Liver (tissue), 9 donors: Measurements from ENCODE around the gene GRIA3. TPM values are rescaled to one million over a fixed set of nuclear protein-coding genes. Genes with fewer than 3 reads are reported as not detected.

ENCODE experiments used
- DNase-seq: peaks from one replicate; pipeline ENCODE4 v3.0.0-alpha.2; 2017; ENCODE audit warnings: low spot score
- H3K27ac ChIP-seq, 2 donors: one replicate each; pipeline ENCODE4 v1.7.0; 2013; ENCODE audit warnings: inconsistent platforms in 2 of 2, low read length in 2 of 2, control low read depth in 1 of 2, low read depth in 1 of 2, mild to moderate bottlenecking in 1 of 2
- H3K27me3 ChIP-seq, 4 donors: one replicate each; pipeline versions ENCODE4 v1.6.1 to v1.7.0; 2013; ENCODE audit warnings: low read length in 3 of 4, inconsistent platforms in 1 of 4, mild to moderate bottlenecking in 1 of 4, moderate library complexity in 1 of 4; ENCODE audit not compliant: control insufficient read depth in 4 of 4, insufficient read depth in 4 of 4
- H3K36me3 ChIP-seq, 4 donors: one replicate each; pipeline versions ENCODE4 v1.6.1 to v1.7.0; 2013; ENCODE audit warnings: low read length in 3 of 4, mild to moderate bottlenecking in 3 of 4, low read depth in 1 of 4, moderate library complexity in 1 of 4; ENCODE audit not compliant: control insufficient read depth in 4 of 4, insufficient read depth in 3 of 4
- H3K4me1 ChIP-seq, 4 donors: one replicate each; pipeline versions ENCODE4 v1.6.1 to v1.7.0; 2013; ENCODE audit warnings: low read length in 3 of 4, mild to moderate bottlenecking in 3 of 4, moderate library complexity in 1 of 4; ENCODE audit not compliant: control insufficient read depth in 4 of 4, insufficient read depth in 4 of 4
- H3K4me3 ChIP-seq, 3 donors: one replicate each; pipeline versions ENCODE4 v1.6.1 to v1.7.0; 2013; ENCODE audit warnings: low read length in 3 of 3, control low read depth in 1 of 3, low read depth in 1 of 3, mild to moderate bottlenecking in 1 of 3
- H3K9ac ChIP-seq, 2 donors: one replicate each; pipeline ENCODE4 v1.7.0; 2013; ENCODE audit warnings: low read length in 2 of 2, mild to moderate bottlenecking in 2 of 2, moderate library complexity in 2 of 2, control low read depth in 1 of 2, low read depth in 1 of 2
- H3K9me3 ChIP-seq, 4 donors: one replicate each; pipeline versions ENCODE4 v1.6.1 to v1.7.0; 2013; ENCODE audit warnings: low read length in 3 of 4; ENCODE audit not compliant: control insufficient read depth in 4 of 4
- EGR1 ChIP-seq, 2 donors: IDR thresholded peaks; 2 replicates each; pipeline ENCODE4 v1.6.1; 2016 to 2018; ENCODE audit warnings: antibody characterized with exemption in 2 of 2, low read depth in 2 of 2
- GABPA ChIP-seq, 2 donors: IDR thresholded peaks in 1 of 2; conservative IDR thresholded peaks in 1 of 2; 2 replicates each; pipeline ENCODE4 v1.6.1; 2016; ENCODE audit warnings: antibody characterized with exemption in 2 of 2, mild to moderate bottlenecking in 1 of 2, moderate library complexity in 1 of 2
- HNF4A ChIP-seq, 2 donors: conservative IDR thresholded peaks; 2 replicates each; pipeline ENCODE4 v1.6.1; 2016; ENCODE audit warnings: antibody characterized with exemption in 2 of 2, mild to moderate bottlenecking in 2 of 2
- HNF4G ChIP-seq: IDR thresholded peaks from 2 replicates; pipeline ENCODE4 v1.6.1; 2016; ENCODE audit warnings: antibody characterized with exemption
- JUND ChIP-seq, 2 donors: IDR thresholded peaks; 2 replicates each; pipeline ENCODE4 v1.6.1; 2016; ENCODE audit warnings: antibody characterized with exemption in 2 of 2
- NR2F2 ChIP-seq: IDR thresholded peaks from 2 replicates; pipeline ENCODE4 v1.6.1; 2016; ENCODE audit warnings: antibody characterized with exemption
- RAD21 ChIP-seq, 2 donors: IDR thresholded peaks; 2 replicates each; pipeline ENCODE4 v1.6.1; 2016; ENCODE audit warnings: antibody characterized with exemption in 2 of 2, mild to moderate bottlenecking in 2 of 2
- RXRA ChIP-seq, 2 donors: IDR thresholded peaks; 2 replicates each; pipeline ENCODE4 v1.6.1; 2017 to 2018; ENCODE audit warnings: antibody characterized with exemption in 2 of 2, mild to moderate bottlenecking in 1 of 2
- TAF1 ChIP-seq: conservative IDR thresholded peaks from 2 replicates; pipeline ENCODE4 v1.6.1; 2016; ENCODE audit warnings: antibody characterized with exemption, mild to moderate bottlenecking
- YY1 ChIP-seq: IDR thresholded peaks from 2 replicates; pipeline ENCODE4 v1.6.1; 2016; ENCODE audit warnings: antibody characterized with exemption, mild to moderate bottlenecking
- WGBS: extraction: QIAGEN DNeasy Blood & Tissue Kit; methylation state at CpG from one replicate; pipeline ENCODE4 v1.1.7; 2013; 5-methylcytosine and 5-hydroxymethylcytosine counted together
- polyA plus RNA-seq, 2 donors: library from polyadenylated mRNA; stranded (reverse) in 1 of 2; unstranded in 1 of 2; fragments of 200-250 nt in 1 of 2; fragments of >200 nt in 1 of 2; fragmentation: Nextera tagmentation in 1 of 2; extraction: Ambion mirVana in 1 of 2; gene quantifications; one replicate each; pipeline versions ENCODE4 v1.2.1 to v1.2.3, GENCODE V29; 2013 to 2015
- total RNA-seq, 2 donors: library from RNA; depleted of rRNA; stranded (reverse); fragments of >200 nt; gene quantifications; one replicate each; pipeline ENCODE4 v1.2.3, GENCODE V29; 2014
- TF ChIP-seq, protein P1 (sequence below): fragments of 150-350 bp; IDR thresholded peaks from 2 replicates; pipeline ENCODE4 v1.5.1; 2017; ENCODE audit warnings: improper control_type of control experiment, low read depth, low read length; ENCODE audit not compliant: missing input control
- TF ChIP-seq, protein P2 (sequence below): IDR thresholded peaks from 2 replicates; pipeline ENCODE4 v1.6.1; 2016; ENCODE audit warnings: antibody characterized with exemption, mild to moderate bottlenecking
- TF ChIP-seq, protein P3 (sequence below): IDR thresholded peaks from 2 replicates; pipeline ENCODE4 v1.6.1; 2016; ENCODE audit warnings: antibody characterized with exemption
- donor health status: healthy.
- donor health status: healthy.
- donor health status: healthy.
- donor health status: healthy.
- donor health status: healthy.

The GRIA3 gene
- total and polyA plus RNA-seq, 4 donors: 1.5 to 3.4 (median 2.9) TPM

DNA sequence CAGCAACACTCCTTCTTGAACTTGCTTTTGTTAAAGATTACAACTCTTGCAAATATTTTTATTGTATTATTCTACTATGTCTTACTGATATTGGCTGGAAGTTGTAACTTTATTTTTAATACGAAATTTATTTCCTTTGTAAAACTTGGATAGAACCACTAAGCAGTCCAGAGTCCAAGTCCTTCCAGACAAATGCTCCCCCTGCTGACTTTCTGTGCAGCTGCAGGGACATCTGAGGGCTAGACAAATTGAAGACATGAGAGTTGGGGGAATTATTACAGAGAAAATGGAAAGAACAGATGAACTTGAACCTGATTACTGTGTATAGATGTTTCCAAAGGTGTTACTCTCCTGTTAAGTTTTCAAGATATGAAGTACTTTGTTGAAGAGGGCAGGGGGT lies 238.8 kb downstream of the GRIA3 start (continued):
- TF ChIP-seq, protein P1, sequence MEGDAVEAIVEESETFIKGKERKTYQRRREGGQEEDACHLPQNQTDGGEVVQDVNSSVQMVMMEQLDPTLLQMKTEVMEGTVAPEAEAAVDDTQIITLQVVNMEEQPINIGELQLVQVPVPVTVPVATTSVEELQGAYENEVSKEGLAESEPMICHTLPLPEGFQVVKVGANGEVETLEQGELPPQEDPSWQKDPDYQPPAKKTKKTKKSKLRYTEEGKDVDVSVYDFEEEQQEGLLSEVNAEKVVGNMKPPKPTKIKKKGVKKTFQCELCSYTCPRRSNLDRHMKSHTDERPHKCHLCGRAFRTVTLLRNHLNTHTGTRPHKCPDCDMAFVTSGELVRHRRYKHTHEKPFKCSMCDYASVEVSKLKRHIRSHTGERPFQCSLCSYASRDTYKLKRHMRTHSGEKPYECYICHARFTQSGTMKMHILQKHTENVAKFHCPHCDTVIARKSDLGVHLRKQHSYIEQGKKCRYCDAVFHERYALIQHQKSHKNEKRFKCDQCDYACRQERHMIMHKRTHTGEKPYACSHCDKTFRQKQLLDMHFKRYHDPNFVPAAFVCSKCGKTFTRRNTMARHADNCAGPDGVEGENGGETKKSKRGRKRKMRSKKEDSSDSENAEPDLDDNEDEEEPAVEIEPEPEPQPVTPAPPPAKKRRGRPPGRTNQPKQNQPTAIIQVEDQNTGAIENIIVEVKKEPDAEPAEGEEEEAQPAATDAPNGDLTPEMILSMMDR: peak; percentile 63
- no peak for TF ChIP-seq NR2F2
- TF ChIP-seq RXRA (IDR thresholded peaks at IDR 0.05): peak in 1 of 2 donors; percentile 10

DNA sequence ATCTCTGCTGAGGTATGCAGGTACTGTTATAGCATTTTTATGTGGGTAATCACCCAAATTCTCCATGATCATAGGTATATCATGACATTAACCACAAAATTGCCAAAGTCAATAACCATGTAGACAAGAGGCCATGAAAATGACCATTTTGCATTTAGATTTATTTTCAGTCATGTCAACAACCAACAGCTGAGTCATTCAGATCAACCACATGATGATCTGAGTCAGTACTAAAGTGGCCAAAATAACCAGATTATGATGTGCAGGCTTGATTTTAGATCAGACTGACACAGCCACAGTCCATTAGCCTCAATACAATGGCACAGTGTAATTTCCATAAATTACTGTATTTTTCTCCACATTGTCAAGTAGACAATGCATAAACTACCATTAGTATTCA lies 240.5 kb downstream of the GRIA3 start:
- DNase-seq: no peak
- H3K36me3 ChIP-seq: no peaks in the 10 kb centered on the region
- H3K4me3 ChIP-seq: no peak overlapping the region
- H3K9me3 ChIP-seq: no peaks in the 10 kb centered on the region
- H3K9ac ChIP-seq: no peak overlapping the region
- TF ChIP-seq RAD21 (IDR thresholded peaks at IDR 0.05) (no peak), YY1 (no peak), JUND (IDR thresholded peaks at IDR 0.05) (no peak), HNF4G (no peak)
- TF ChIP-seq, protein P2, sequence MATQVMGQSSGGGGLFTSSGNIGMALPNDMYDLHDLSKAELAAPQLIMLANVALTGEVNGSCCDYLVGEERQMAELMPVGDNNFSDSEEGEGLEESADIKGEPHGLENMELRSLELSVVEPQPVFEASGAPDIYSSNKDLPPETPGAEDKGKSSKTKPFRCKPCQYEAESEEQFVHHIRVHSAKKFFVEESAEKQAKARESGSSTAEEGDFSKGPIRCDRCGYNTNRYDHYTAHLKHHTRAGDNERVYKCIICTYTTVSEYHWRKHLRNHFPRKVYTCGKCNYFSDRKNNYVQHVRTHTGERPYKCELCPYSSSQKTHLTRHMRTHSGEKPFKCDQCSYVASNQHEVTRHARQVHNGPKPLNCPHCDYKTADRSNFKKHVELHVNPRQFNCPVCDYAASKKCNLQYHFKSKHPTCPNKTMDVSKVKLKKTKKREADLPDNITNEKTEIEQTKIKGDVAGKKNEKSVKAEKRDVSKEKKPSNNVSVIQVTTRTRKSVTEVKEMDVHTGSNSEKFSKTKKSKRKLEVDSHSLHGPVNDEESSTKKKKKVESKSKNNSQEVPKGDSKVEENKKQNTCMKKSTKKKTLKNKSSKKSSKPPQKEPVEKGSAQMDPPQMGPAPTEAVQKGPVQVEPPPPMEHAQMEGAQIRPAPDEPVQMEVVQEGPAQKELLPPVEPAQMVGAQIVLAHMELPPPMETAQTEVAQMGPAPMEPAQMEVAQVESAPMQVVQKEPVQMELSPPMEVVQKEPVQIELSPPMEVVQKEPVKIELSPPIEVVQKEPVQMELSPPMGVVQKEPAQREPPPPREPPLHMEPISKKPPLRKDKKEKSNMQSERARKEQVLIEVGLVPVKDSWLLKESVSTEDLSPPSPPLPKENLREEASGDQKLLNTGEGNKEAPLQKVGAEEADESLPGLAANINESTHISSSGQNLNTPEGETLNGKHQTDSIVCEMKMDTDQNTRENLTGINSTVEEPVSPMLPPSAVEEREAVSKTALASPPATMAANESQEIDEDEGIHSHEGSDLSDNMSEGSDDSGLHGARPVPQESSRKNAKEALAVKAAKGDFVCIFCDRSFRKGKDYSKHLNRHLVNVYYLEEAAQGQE: no peak
- no peak overlapping the region for H3K27ac ChIP-seq
- no peaks in the 10 kb centered on the region for H3K27me3 ChIP-seq
- H3K4me1 ChIP-seq: no peaks in the 10 kb centered on the region

DNA sequence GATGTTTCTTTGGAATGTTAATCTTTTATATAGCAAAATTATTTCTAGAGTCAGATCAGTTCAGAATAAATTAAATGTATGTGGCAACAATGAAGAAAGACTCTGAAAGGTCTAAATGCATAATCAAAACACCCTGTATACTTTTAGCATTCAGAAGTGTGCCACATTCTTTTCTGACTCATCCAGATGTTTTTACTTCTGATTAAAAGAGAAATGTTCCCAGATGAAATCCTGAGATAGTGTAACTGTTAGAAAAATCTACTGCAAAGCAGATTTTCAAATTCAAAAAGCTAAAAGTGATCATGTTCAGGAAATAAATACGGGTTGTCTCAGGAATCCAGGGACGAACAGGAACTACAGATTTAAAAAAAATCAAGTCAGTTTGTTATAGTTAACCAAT lies 241.4 kb downstream of the GRIA3 start:
- Histone ChIP-seq H3K9me3 (no peaks in the 10 kb centered on the region), H3K4me3 (no peak overlapping the region), H3K9ac (no peak overlapping the region), H3K27ac (no peak overlapping the region), H3K36me3 (no peaks in the 10 kb centered on the region), H3K4me1 (no peaks in the 10 kb centered on the region), H3K27me3 (no peaks in the 10 kb centered on the region)
- DNase-seq: no peak
- WGBS: 39% methylated on average over 2 of the region's 2 CpGs
- TF ChIP-seq NR2F2: no peak

DNA sequence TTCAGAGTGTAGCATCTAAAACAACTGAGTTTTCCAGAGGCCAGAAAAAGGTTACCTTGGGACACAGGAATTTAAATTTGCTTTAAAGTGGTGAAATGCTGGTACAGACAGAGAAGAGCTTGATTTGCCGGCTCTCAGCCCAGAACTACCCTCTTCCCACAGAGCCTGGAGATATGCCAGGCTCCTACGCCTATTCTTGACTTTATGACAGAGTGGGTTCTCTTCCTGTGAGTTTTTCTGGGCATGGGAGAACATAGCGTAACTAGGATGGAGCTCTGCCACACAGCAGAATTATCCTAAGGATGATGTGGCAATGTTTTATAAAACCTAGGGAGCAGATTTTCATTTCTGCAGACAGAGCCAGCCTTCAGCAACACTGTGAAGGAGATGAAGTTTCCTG lies 241.8 kb downstream of the GRIA3 start:
- Histone ChIP-seq H3K4me1 (no peaks in the 10 kb centered on the region), H3K36me3 (no peaks in the 10 kb centered on the region), H3K4me3 (no peak overlapping the region), H3K9me3 (no peaks in the 10 kb centered on the region), H3K27ac (no peak overlapping the region), H3K9ac (no peak overlapping the region), H3K27me3 (no peaks in the 10 kb centered on the region)
- no peak for DNase-seq
- 43% methylated on average over 3 of the region's 3 CpGs for WGBS
- no peak for TF ChIP-seq HNF4A (conservative IDR thresholded peaks at IDR 0.05)
- TF ChIP-seq EGR1 (IDR thresholded peaks at IDR 0.05; ENCODE audit: low read depth in 2 of 2): no peak
- no peak for TF ChIP-seq HNF4G
- TF ChIP-seq, protein P3, sequence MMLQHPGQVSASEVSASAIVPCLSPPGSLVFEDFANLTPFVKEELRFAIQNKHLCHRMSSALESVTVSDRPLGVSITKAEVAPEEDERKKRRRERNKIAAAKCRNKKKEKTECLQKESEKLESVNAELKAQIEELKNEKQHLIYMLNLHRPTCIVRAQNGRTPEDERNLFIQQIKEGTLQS: no peak
- TF ChIP-seq TAF1: no peak
- TF ChIP-seq, protein P1: no peak
- no peak for TF ChIP-seq YY1
- TF ChIP-seq GABPA (IDR thresholded peaks at IDR 0.05 in 1 of 2, conservative IDR thresholded peaks at IDR 0.05 in 1 of 2): no peak
